MCF 10A (cell line): Measurements from ENCODE around the gene MARK4. TPM values are rescaled to one million over a fixed set of nuclear protein-coding genes. Genes with fewer than 3 reads are reported as not detected.

ENCODE experiments used
- BruUV-seq: library from RNA; stranded (reverse); fragments of 400-500 nt; replicated peaks from 2 replicates; lab custom pipeline; 2021; lab: Mats Ljungman, UMichigan
- CTCF ChIA-PET: fragments of 300-600 bp; sonication (Branson Sonifier 250); formaldehyde crosslinking; extraction: SDS; loops from one replicate; lab custom pipeline; 2021; ENCODE audit warnings: antibody characterized with exemption, inconsistent platforms; lab: Yijun Ruan, JAX
- POLR2A ChIA-PET: fragments of 300-600, 350-650 bp; sonication (Branson Sonifier 250); formaldehyde crosslinking; extraction: SDS; loops from one replicate; lab custom pipeline; 2020; ENCODE audit warnings: antibody characterized with exemption, inconsistent platforms; lab: Yijun Ruan, JAX
- DNase-seq: peaks from one replicate; pipeline ENCODE4 v3.0.0-alpha.2; 2018; ENCODE audit not compliant: unreplicated experiment
- H3K27ac Mint-ChIP-seq: one replicate; pipeline ENCODE4 v1.8.0; 2022; ENCODE audit warnings: mild to moderate bottlenecking, low read depth, mixed read lengths; ENCODE audit not compliant: unreplicated experiment
- H3K27me3 Mint-ChIP-seq: one replicate; pipeline ENCODE4 v1.8.0; 2022; ENCODE audit warnings: mixed read lengths; ENCODE audit not compliant: insufficient read depth, unreplicated experiment
- H3K36me3 Mint-ChIP-seq: one replicate; pipeline ENCODE4 v1.8.0; 2022; ENCODE audit warnings: mild to moderate bottlenecking, moderate library complexity, mixed read lengths; ENCODE audit not compliant: insufficient read depth, unreplicated experiment
- H3K4me1 Mint-ChIP-seq: one replicate; pipeline ENCODE4 v1.8.0; 2022; ENCODE audit warnings: mixed read lengths; ENCODE audit not compliant: insufficient read depth, unreplicated experiment
- H3K4me3 Mint-ChIP-seq: one replicate; pipeline ENCODE4 v1.8.0; 2022; ENCODE audit warnings: mild to moderate bottlenecking, moderate library complexity, mixed read lengths; ENCODE audit not compliant: unreplicated experiment
- H3K9me3 Mint-ChIP-seq: one replicate; pipeline ENCODE4 v1.8.0; 2022; ENCODE audit warnings: mixed read lengths; ENCODE audit not compliant: unreplicated experiment
- CTCF ChIP-seq: fragments of 200-600 bp; IDR thresholded peaks from one replicate; pipeline ENCODE4 v1.8.0; 2022; ENCODE audit warnings: antibody characterized with exemption, mild to moderate bottlenecking; ENCODE audit not compliant: unreplicated experiment
- intact Hi-C: fragments of 100-400 bp; cut with micrococcal nuclease; formaldehyde crosslinking; loops from 2 replicates; pipeline ENCODE4 v1.14.1; 2022
- total RNA-seq: library from RNA; stranded (reverse); gene quantifications from 2 replicates; pipeline ENCODE4 v1.2.3, GENCODE V29; 2022

MARK4 gene
- total RNA-seq, 1 experiment from 2014 or later: 22.4 TPM

- DNase-seq: no peak
- Mint-ChIP-seq H3K27ac (peak overlapping the region; percentile 93), H3K27me3 (no peaks in the 10 kb centered on the region), H3K36me3 (peaks cover 4% of the 10 kb centered on the region), H3K4me3 (peak overlapping the region; percentile 83), H3K9me3 (no peaks in the 10 kb centered on the region), H3K4me1 (peaks cover 20% of the 10 kb centered on the region)
- intact Hi-C loops: loop anchor here (5.0 kb wide), 1 partner anchor 226 kb away; no protein-coding TSS in a partner anchor
- CTCF ChIA-PET: interaction anchor here (0.8 to 0.9 kb wide), 2 partner anchors 87 to 160 kb away, joined by 3 to 4 read pairs; no protein-coding TSS in a partner anchor
- no peak for TF ChIP-seq CTCF
- BruUV-seq: no TSS peak
- POLR2A ChIA-PET: no interaction called here
Observed at GRCh38 chr19:45251452-45252354, 632 bp downstream of the MARK4 start.

GRCh38 chr19:45253396-45254027, 2.4 kb downstream of the MARK4 start:
- H3K36me3 Mint-ChIP-seq: peaks cover 5% of the 10 kb centered on the region
- BruUV-seq: TSS peak; percentile 26
- peak overlapping the region; percentile 83 for H3K4me3 Mint-ChIP-seq
- H3K9me3 Mint-ChIP-seq: no peaks in the 10 kb centered on the region
- peak overlapping the region; percentile 93 for H3K27ac Mint-ChIP-seq
- no peaks in the 10 kb centered on the region for H3K27me3 Mint-ChIP-seq
- peaks cover 20% of the 10 kb centered on the region for H3K4me1 Mint-ChIP-seq
- ChIA-PET CTCF (interaction anchor here (0.9 kb wide), 1 partner anchor 60 kb away, joined by 5 read pairs; no protein-coding TSS in a partner anchor), POLR2A (interaction anchor here (0.7 kb wide), 1 partner anchor 48 kb away, joined by 3 read pairs; no protein-coding TSS in a partner anchor)
- intact Hi-C loops: loop anchor here (5.0 kb wide), 1 partner anchor 224 kb away; no protein-coding TSS in a partner anchor
- TF ChIP-seq CTCF: no peak
- no peak for DNase-seq

- H3K27me3 Mint-ChIP-seq: no peaks in the 10 kb centered on the region
- ChIA-PET POLR2A (no interaction called here), CTCF (interaction anchor here (0.6 to 0.7 kb wide), 3 partner anchors 13 to 148 kb away, joined by 3 read pairs; no protein-coding TSS in a partner anchor)
- peaks cover 5% of the 10 kb centered on the region for H3K36me3 Mint-ChIP-seq
- peak; percentile 16 for TF ChIP-seq CTCF
- H3K9me3 Mint-ChIP-seq: no peaks in the 10 kb centered on the region
- BruUV-seq: no TSS peak
- DNase-seq: no peak
- H3K27ac Mint-ChIP-seq: no peak overlapping the region
- intact Hi-C loops: loop anchor here (5.0 kb wide), 1 partner anchor 223 kb away; no protein-coding TSS in a partner anchor
- H3K4me1 Mint-ChIP-seq: peaks cover 20% of the 10 kb centered on the region
- no peak overlapping the region for H3K4me3 Mint-ChIP-seq
Observed at GRCh38 chr19:45254044-45254531, 3.0 kb downstream of the MARK4 start.
